SK-N-SH (cell line): ENCODE data around the gene PAQR5. TPM values are rescaled to one million over a fixed set of nuclear protein-coding genes. Genes with fewer than 3 reads are reported as not detected.
"Not testable (repeated sequence)": the region's sequence is repeated elsewhere in the genome, so short reads cannot be mapped to it uniquely, and the experiment has no call there.

Experiments used
- CTCF ChIA-PET: fragments of 300-600, 350-600 bp; formaldehyde crosslinking; extraction: SDS; loops from one replicate; lab custom pipeline; 2021; lab: Yijun Ruan, JAX
- POLR2A ChIA-PET: fragments of 350-600 bp; sonication (Branson Sonifier 250); formaldehyde crosslinking; extraction: SDS; loops from one replicate; lab custom pipeline; 2020; ENCODE audit warnings: antibody characterized with exemption, inconsistent platforms; lab: Yijun Ruan, JAX
- DNase-seq: peaks from one replicate; pipeline ENCODE4 v3.0.0; 2012
- H2AFZ ChIP-seq: fragments of 200-600 bp; sonication (generic); 2 replicates; pipeline ENCODE4 v1.8.1; 2016; ENCODE audit warnings: antibody characterized with exemption, mild to moderate bottlenecking, low read depth
- H3F3A ChIP-seq: fragments of 200-600 bp; sonication (generic); replicated peaks from 2 replicates; pipeline ENCODE3; 2016; ENCODE audit warnings: antibody characterized with exemption, mild to moderate bottlenecking; ENCODE audit not compliant: insufficient read depth
- H3K27ac ChIP-seq, 2 experiments: fragments of 200-500 bp in 1 of 2; fragments of 200-600 bp in 1 of 2; sonication (Bioruptor generic) in 1 of 2; sonication (generic), shearing (Covaris generic) in 1 of 2; 2 replicates each; pipeline versions ENCODE4 v1.5.1 to v1.6.1; 2014 to 2016; ENCODE audit warnings: low read depth in 2 of 2, inconsistent platforms in 1 of 2, low read length in 1 of 2, mild to moderate bottlenecking in 1 of 2, mixed read lengths in 1 of 2
- H3K27me3 ChIP-seq: fragments of 200-600 bp; sonication (generic), shearing (Covaris generic); 2 replicates; pipeline ENCODE4 v1.6.1; 2016; ENCODE audit warnings: mixed run types; ENCODE audit not compliant: insufficient read depth
- H3K36me3 ChIP-seq, 2 experiments: fragments of 200-500 bp in 1 of 2; fragments of 200-600 bp in 1 of 2; sonication (Bioruptor generic) in 1 of 2; sonication (generic) in 1 of 2; replicated peaks in 1 of 2; 2 replicates each; pipeline versions ENCODE3 to v1.5.1; 2014 to 2016; ENCODE audit warnings: low read length in 1 of 2, mild to moderate bottlenecking in 1 of 2; ENCODE audit not compliant: insufficient read depth in 2 of 2, control insufficient read depth in 1 of 2
- H3K4me1 ChIP-seq, 2 experiments: fragments of 200-500 bp in 1 of 2; fragments of 200-600 bp in 1 of 2; sonication (Bioruptor generic) in 1 of 2; sonication (generic), shearing (Covaris generic) in 1 of 2; 2 replicates each; pipeline versions ENCODE4 v1.5.1 to v1.6.1; 2014 to 2016; ENCODE audit warnings: low read depth in 1 of 2, low read length in 1 of 2, mixed run types in 1 of 2; ENCODE audit not compliant: insufficient read depth in 2 of 2, control insufficient read depth in 1 of 2
- H3K4me2 ChIP-seq: fragments of 200-600 bp; sonication (generic), shearing (Covaris generic); 2 replicates; pipeline ENCODE4 v1.6.1; 2017; ENCODE audit warnings: mixed run types
- H3K4me3 ChIP-seq, 2 experiments: fragments of 200-500 bp in 1 of 2; fragments of 200-600 bp in 1 of 2; sonication (Bioruptor generic) in 1 of 2; sonication (generic), shearing (Covaris generic) in 1 of 2; 2 replicates each; pipeline versions ENCODE4 v1.5.1 to v1.8.1; 2014 to 2016; ENCODE audit warnings: low read depth in 2 of 2, inconsistent platforms in 1 of 2, low read length in 1 of 2, mild to moderate bottlenecking in 1 of 2, mixed read lengths in 1 of 2, moderate library complexity in 1 of 2
- H3K79me2 ChIP-seq: fragments of 200-600 bp; sonication (generic); 2 replicates; pipeline ENCODE4 v1.8.1; 2017; ENCODE audit warnings: mild to moderate bottlenecking; ENCODE audit not compliant: insufficient read depth
- H3K9ac ChIP-seq: fragments of 200-600 bp; sonication (generic); 2 replicates; pipeline ENCODE4 v1.6.1; 2017; ENCODE audit warnings: mixed run types
- H3K9me2 ChIP-seq: fragments of 200-600 bp; sonication (generic); 2 replicates; pipeline ENCODE4 v1.6.1; 2017; ENCODE audit warnings: mixed run types
- H3K9me3 ChIP-seq: fragments of 200-600 bp; sonication (generic); 2 replicates; pipeline ENCODE4 v1.6.1; 2017; ENCODE audit warnings: mixed run types, mild to moderate bottlenecking, moderate library complexity
- H4K20me1 ChIP-seq: fragments of 200-600 bp; sonication (generic); 2 replicates; pipeline ENCODE4 v1.6.1; 2017; ENCODE audit warnings: mild to moderate bottlenecking, mixed run types; ENCODE audit not compliant: insufficient read depth
- CHD2 ChIP-seq: fragments of 150-350 bp; IDR thresholded peaks from 2 replicates; pipeline ENCODE4 v1.6.1; 2018; ENCODE audit warnings: low read length; ENCODE audit not compliant: partially characterized antibody
- ELF1 ChIP-seq: IDR thresholded peaks from 2 replicates; pipeline ENCODE4 v1.4.0; 2012
- EP300 ChIP-seq, 2 experiments: IDR thresholded peaks; 2 replicates each; pipeline versions ENCODE4 v1.4.0 to v1.6.1; 2012; ENCODE audit warnings: borderline replicate concordance in 1 of 2, low read depth in 1 of 2, low read length in 1 of 2
- FOSL2 ChIP-seq: IDR thresholded peaks from 2 replicates; pipeline ENCODE4 v1.4.0; 2012; ENCODE audit warnings: low read depth, mild to moderate bottlenecking, moderate library complexity, borderline replicate concordance
- FOXJ3 ChIP-seq: sonication (generic); formaldehyde crosslinking; IDR thresholded peaks from 2 replicates; pipeline ENCODE4 v1.5.1; 2020; ENCODE audit warnings: mild to moderate bottlenecking, missing genetic modification reagents
- MAX ChIP-seq: IDR thresholded peaks from 2 replicates; pipeline ENCODE4 v1.4.0; 2012; ENCODE audit warnings: low read depth
- NRF1 ChIP-seq: IDR thresholded peaks from 2 replicates; pipeline ENCODE4 v1.6.1; 2012; ENCODE audit warnings: low read depth, mild to moderate bottlenecking, low read length
- POLR2AphosphoS5 ChIP-seq: IDR thresholded peaks from 2 replicates; pipeline ENCODE4 v1.6.1; 2012; ENCODE audit warnings: low read depth, low read length
- YY1 ChIP-seq: IDR thresholded peaks from 2 replicates; pipeline ENCODE4 v1.4.0; 2012; ENCODE audit warnings: low read depth, mild to moderate bottlenecking
- WGBS: methylation state at CpG from one replicate; pipeline ENCODE4 v1.1.6; 2017; ENCODE audit warnings: low lambda C conversion rate; 5-methylcytosine and 5-hydroxymethylcytosine counted together
- polyA plus RNA-seq, 3 experiments: library from polyadenylated mRNA; depleted of rRNA; stranded (reverse); fragments of >200 nt; gene quantifications; 2 replicates each; pipeline ENCODE4 v1.2.3, GENCODE V29; 2012

The PAQR5 gene
- polyA plus RNA-seq, 1 of the 3 experiments (the other 2 are of a cell fraction) = 3.9 TPM

GRCh38 chr15:69384066-69384465 lies 85.4 kb downstream of the PAQR5 start:
- H3K4me1 ChIP-seq, H3K27me3 ChIP-seq, H3K36me3 ChIP-seq, H3K27ac ChIP-seq, H2AFZ ChIP-seq, H4K20me1 ChIP-seq, H3K9ac ChIP-seq, DNase-seq, POLR2A ChIA-PET, H3K9me3 ChIP-seq, H3K4me2 ChIP-seq, H3K4me3 ChIP-seq, H3K79me2 ChIP-seq, H3K9me2 ChIP-seq, H3F3A ChIP-seq: not testable (repeated sequence)
- CTCF ChIA-PET = interaction anchor here (1.0 kb wide), 1 partner anchor 7 kb away, joined by 3 read pairs; no protein-coding TSS in a partner anchor
- WGBS = 88% methylated on average over 15 of the region's 18 CpGs

- no peak for TF ChIP-seq EP300 (IDR thresholded peaks at IDR 0.05; ENCODE audit: borderline replicate concordance in 1 of 2, low read depth in 1 of 2, low read length in 1 of 2)
- TF ChIP-seq YY1 = no peak
- TF ChIP-seq, all 33 proteins: peak for 0
- Histone ChIP-seq H3K9ac (no peak overlapping the region), H3K9me3 (no peaks in the 10 kb centered on the region), H3K27me3 (no peaks in the 10 kb centered on the region), H3K4me2 (no peak overlapping the region), H3K4me3 (no peak overlapping the region), H3K27ac (no peak overlapping the region), H2AFZ (no peak overlapping the region), H4K20me1 (no peaks in the 10 kb centered on the region), H3K79me2 (no peaks in the 10 kb centered on the region), H3K4me1 (peaks cover 0 to 6% of the 10 kb centered on the region in 2 experiments; a peak in 1 of 4 replicates), H3F3A (peaks cover 5% of the 10 kb centered on the region), H3K9me2 (no peaks in the 10 kb centered on the region), H3K36me3 (no peaks in the 10 kb centered on the region)
- ChIA-PET POLR2A (no interaction called here), CTCF (interaction anchor here (0.8 to 1.0 kb wide), 4 partner anchors 8 to 326 kb away, joined by 3 to 5 read pairs (median 4); no protein-coding TSS in a partner anchor)
- DNase-seq = no peak
- WGBS = 92% methylated on average over 11 of the region's 12 CpGs
Measured at GRCh38 chr15:69384626-69385598, 86.2 kb downstream of the PAQR5 start.

- Histone ChIP-seq H3K9me3 (no peaks in the 10 kb centered on the region), H3K27me3 (no peaks in the 10 kb centered on the region), H3K4me3 (no peak overlapping the region), H2AFZ (no peak overlapping the region), H3K9me2 (no peaks in the 10 kb centered on the region), H4K20me1 (no peaks in the 10 kb centered on the region), H3K36me3 (no peaks in the 10 kb centered on the region), H3K4me2 (no peak overlapping the region), H3K4me1 (peaks cover 0 to 6% of the 10 kb centered on the region in 2 experiments; a peak in 1 of 4 replicates), H3K79me2 (no peaks in the 10 kb centered on the region), H3F3A (peaks cover 5% of the 10 kb centered on the region), H3K27ac (no peak overlapping the region), H3K9ac (no peak overlapping the region)
- DNase-seq = no peak
- POLR2A ChIA-PET = no interaction called here
- WGBS = 97% methylated on average over 2 of the region's 2 CpGs
- CTCF ChIA-PET = interaction anchor here (0.8 to 1.0 kb wide), 3 partner anchors 8 to 327 kb away, joined by 4 to 5 read pairs (median 5); no protein-coding TSS in a partner anchor
- TF ChIP-seq POLR2AphosphoS5 (no peak), NRF1 (no peak), MAX (no peak), CHD2 (no peak), FOSL2 (no peak), ELF1 (no peak), FOXJ3 (CRISPR knock-in tag) (no peak)
Measured at GRCh38 chr15:69385831-69386230, 87.1 kb downstream of the PAQR5 start.
